GM18873 (cell line): Measurements from ENCODE around the gene DHRS7.
"Not testable (repeated sequence)": the region's sequence is repeated elsewhere in the genome, so short reads cannot be mapped to it uniquely, and the experiment has no call there.

ENCODE experiments used
- ATAC-seq: cut with Tn5 transposase; IDR thresholded peaks from one replicate; pipeline ENCODE4 v1.9.1; 2021; ENCODE audit warnings: mild to moderate bottlenecking, moderate library complexity, moderate number of reproducible peaks; ENCODE audit not compliant: unreplicated experiment, low FRiP score

The DHRS7 gene

DNA sequence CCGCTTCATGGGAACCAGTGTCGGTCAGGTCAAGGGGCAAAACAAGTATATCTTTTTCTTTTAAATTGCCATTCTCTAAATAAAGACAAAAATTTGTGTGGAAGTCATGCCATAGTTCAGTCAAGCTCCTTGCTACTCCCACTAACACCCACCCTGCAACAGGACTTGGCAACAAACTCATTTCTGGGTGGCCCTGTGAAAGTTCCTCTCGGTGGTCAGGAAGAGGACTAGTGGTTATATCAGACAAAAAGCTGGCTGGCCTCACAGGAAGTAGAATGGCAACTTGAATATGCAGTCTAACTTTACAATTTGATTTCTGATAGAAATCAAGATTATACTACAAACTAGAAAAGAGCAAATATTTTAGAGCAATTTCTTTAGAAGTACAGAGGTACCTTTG lies 11.2 kb downstream of the DHRS7 start:
- ATAC-seq, result no peak

DNA sequence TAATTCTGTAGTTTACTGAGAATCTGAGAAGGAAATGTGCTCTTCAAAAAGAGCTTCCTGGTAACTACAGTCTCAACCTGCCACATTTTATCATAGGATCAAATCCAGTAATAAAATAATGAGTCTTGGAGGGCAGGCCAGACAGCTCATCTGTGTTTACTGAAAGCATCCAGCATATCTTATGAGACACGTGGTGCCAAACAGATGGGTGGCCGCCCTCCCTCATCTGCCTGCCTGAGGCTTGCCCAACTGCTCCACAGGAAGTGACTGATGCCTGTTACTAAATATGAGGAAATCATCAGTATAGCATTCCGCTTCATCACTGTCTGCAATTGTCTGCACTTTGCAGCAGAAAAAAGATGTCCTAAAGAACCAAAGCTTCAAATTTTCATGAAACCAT lies 13.5 kb downstream of the DHRS7 start:
- ATAC-seq, result no peak

DNA sequence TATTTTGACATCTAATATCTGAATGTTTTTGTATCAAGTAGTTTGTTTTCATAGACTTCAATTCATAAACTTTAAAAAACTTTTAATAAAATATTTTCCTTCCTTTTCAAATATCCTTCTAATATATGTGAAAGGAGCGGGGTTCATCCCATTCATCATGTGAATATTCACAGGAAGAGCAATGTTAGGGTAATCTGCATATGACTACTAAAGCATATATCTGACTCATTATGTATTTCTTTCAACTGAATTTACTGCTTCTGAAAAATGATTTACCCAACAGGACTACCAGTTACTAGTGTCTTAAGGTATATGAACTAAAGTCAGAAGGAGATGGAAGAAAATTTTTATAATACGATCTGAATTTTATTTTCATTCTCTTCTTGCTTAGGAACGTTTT lies 30.5 kb downstream of the DHRS7 start:
- no peak for ATAC-seq

DNA sequence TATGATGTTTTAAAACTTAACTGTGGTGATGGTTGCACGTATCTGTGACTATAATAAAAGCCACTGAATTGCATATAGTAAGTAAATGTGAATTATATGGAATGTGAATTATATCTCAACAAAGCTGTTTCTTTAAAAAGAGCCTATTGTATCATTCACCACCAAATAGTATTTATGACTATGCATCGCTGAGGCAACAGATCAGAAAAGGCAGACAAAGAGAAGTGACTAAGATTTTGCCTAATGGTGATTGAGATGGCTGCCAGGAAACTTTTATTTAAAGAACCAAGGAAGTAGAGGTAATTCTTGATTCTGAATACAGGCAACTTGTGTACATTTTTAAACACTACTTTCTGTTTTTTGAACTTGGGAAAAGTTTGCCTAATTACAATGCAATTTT lies 31.7 kb downstream of the DHRS7 start:
- no peak for ATAC-seq

DNA sequence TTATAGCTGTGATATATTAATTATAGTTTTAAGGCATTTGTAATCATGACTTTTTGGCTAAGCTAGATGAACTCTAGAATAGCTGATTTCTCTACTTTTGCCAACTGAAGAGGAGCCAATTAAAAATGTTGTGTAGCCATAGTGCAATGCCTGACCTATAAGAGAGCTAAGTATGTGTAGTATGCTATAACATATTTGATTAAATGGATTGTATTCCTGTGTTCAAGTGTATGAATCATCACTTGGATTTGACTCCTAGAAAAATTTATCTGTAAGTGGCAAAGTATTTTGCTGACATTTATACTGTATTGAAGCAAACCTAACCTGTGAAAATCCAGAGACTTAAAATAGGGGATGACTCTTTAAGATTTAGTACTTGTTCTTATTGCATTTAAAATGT lies 39.3 kb downstream of the DHRS7 start:
- no peak for ATAC-seq

DNA sequence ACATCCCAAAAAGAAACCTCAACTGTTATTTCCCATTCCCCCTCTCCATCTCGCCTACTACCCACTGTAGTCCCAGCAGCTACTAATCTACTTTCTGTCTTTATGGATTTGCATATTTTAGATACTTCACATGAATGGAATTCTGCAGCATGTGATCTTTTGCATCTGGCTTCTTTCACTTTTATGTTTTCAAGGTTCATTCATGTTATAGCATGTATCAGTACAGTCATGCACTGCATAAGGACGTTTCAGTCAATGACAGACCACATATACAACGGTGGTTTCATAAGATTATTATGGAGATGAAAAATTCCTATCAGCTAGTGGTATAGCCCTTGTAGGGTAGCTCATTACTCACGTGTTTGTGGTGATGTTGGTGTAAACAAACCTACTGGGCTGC lies 49.0 kb downstream of the DHRS7 start:
- no peak for ATAC-seq

DNA sequence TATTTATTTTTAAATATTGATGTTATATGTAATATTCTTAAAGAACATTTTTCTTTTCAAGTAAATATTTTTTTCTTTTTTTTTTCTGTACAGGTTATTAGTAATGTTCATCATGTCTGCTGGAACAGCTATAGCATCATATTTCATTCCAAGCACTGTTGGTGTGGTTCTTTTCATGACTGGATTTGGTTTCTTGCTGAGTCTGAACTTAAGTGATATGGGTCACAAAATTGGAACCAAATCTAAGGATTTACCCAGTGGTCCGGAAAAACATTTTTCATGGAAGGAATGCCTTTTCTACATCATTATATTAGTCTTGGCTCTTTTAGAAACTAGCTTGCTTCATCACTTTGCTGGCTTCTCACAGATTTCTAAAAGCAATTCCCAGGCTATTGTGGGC lies 50.3 kb downstream of the DHRS7 start:
- no peak for ATAC-seq

DNA sequence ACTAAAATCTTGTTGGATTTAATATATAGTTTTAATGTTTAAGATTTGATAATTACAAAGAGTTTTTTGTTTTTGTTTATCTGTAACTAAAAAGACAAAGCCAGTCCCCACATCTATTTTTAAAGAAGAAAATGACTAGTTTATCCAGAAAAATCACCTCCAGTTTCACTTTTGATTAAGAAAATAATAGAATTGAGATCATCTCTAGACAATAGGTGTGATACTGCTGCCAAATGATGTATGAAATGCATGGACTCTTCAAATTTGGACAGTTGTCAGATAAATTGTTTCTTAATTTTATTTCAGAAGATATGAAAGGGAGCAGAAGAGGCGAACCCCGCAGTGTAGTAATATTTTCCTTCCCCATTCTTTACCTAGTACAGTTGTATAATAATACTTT lies 53.5 kb downstream of the DHRS7 start:
- ATAC-seq, result no peak

DNA sequence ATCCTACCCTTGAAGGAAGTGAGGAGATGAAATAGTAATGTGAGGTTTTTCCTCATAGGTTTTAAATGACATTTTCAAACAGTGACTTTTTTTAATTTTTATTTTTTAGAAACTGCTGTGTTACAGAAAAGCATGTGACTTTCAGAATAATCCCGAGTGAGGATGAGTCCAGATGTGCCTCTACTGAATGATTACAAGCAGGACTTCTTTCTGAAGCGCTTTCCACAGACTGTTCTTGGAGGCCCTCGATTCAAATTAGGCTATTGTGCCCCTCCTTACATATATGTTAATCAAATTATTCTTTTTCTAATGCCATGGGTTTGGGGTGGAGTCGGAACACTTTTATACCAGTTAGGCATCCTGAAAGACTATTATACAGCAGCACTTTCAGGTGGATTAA lies 57.7 kb downstream of the DHRS7 start:
- ATAC-seq, result no peak

DNA sequence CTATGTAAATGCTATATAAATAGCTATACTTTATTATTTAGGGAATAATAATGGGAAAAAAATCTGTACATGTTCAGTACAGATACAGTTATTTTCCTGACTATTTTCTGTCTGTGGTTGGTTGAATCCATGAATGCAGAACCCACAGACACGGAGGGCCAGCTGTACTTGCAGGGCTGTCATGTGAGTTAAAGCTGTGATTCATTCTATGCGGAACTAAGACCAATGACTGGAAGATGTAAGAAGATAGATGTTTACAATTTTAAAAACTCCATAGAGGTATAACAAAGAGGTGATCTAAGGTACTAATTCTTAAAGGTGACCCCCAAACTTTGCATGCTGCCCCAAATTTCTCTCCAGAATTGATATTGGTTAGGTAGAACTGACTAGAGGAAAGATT lies 58.9 kb downstream of the DHRS7 start:
- no peak for ATAC-seq

DNA sequence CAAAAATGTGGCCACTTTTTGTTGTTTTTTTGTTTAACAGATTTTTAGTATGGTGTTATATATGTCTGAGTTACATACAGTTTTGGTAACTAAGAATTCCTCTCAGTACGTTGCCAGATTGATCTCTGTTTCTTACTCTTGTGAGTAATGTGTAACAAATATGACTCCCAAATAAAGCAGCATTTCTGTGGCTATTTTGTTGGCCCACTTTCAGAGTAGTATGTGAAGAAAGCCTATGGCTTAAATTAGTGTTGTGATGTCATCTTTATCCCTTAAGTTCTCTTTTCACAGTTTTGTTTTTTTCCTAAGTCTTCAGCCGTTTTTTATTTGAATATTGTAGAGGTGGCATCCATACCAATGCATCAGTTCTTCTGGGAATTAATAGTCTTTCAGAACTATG lies 62.8 kb downstream of the DHRS7 start:
- no peak for ATAC-seq

DNA sequence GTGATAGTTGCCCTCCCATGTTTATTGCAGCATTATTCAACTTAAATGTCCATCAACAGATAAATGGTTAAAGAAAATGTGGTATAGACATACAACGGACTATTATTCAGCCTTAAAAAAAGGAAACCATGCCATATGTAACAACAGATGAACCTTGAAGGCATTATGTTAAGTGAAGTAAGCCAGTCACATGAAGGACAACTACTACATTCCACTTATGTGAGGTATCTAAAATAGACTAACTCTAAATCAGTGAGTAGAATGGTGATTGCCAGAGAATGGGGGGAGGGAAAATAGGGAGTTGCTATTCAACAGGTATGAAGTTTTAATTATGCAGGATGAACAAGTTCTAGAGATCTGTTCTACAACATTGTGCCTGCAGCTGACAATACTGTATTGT lies 63.4 kb downstream of the DHRS7 start:
- ATAC-seq, result no peak

DNA sequence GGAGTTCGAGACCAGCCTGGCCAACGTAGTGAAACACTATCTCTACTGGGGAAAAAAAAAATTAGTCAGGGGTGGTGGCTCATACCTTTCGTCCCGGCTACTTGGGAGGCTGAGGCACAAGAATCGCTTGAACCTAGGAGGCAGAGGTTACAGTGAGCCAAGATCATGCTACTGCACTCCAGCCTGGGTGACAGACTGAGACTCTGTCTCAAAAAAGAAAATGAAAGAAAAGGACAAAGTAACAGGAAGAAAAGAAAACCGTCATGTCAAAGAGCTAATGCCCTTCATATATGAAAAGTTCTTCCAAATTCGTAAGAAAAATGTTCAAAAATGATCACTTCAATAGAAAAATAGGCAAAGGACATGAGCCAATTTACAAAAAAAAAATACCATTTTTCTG lies 65.3 kb downstream of the DHRS7 start:
- not testable (repeated sequence) for ATAC-seq

DNA sequence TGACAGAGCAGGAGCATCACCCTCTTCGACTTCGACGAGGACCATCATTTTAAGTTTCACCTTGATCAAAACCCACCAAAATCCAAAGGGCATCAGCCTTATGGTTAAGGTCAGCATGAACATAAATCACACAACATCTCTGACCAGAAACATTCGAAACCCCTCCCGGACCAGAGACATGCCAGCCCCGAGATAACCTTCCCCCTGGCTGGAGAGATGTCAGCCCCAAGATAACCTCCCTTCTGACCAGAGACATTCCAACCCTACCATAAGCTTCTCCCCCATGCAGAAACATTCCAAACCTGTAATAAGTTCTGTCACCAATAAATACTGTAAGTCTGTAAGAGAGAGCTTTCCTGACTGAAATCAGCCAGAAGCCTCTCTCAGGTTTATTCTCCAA lies 67.2 kb downstream of the DHRS7 start:
- no peak for ATAC-seq

DNA sequence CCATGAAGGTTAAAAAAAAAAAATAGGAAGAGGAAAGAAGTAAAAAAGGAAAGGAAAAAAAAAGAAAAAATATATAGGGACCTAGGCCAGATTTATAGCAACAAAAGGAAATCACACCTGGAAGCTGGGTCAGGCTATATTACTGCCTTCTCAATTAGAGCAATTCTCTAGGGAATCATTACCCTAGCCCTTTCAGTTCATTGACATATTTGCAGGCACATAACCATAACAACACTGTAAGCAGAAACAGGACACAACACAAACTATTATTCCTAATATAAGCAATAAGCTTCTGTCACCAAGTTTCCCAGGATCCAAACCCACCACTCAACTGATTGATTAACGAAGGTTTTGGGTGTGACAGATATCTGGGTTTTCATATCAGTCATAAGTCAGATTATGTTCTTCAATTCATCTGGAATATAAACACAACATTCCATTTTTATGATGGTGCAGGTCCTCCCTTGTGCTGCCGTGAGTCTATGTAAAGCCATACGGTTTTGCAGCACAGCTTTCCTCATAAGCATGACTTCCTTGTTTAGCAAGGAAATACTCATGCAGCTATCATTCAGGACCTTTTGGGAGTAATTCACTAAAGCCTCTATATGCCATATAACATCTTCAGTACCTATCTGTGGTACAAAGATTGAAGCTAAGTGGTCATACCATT lies 69.3 kb downstream of the DHRS7 start:
- ATAC-seq, result no peak

DNA sequence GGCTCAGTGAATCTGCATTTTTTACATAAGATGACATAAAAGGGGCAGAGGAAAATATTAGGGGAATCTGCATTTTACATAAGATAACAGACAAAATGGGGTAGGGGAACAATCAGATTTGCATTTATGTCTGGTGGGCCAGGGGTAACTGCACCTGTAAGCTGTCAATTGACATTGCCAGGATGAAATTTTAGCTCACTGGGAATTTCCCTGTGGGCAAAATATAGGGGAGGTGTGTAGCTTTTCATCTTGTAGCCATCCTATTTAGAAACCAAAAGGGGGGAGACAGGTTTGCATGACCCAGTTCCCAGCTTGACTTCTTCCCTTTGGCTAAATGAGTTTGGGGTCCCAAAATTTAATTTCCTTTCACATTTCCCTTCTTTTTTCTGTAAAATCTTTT lies 70.0 kb downstream of the DHRS7 start:
- ATAC-seq, result no peak

DNA sequence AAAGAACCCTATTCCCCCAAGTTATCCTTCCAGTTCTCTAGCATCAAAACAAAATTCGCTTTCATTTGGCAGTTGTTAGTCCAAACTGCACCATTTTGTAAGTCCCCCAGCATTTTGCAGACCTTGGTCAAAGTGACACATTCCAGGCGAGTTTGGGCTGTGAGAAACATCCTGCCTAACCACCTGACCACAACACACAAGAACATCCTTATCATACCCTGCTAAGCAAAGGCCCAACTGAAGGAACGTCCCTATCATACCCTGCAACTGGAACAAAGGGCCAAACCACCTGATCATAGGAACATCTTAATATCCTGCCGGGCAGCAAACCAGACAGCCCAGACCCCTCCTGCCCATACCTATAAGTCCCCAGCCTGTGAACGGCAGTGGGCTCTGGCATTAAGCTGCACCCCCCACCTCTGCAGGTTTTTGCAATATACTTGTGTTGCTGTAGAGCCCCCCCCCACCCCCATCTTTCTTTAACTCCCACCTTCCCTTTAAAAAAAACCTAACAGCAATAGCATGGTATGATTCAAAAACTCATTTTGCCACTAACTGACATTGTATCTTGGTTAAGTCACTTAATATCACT lies 70.8 kb downstream of the DHRS7 start:
- ATAC-seq, result no peak
